Stimulated activated CD8-positive, alpha-beta memory T cell treated with anti-CD3 and anti-CD28 coated beads, Interleukin-4, amount 100 ng/mL, for 48 hours (primary cell): ENCODE results near the gene FFAR3.
A peak's percentile ranks its signal among the peaks of the same experiment; 100 is the strongest.

Source experiments
- DNase-seq: peaks from one replicate; pipeline ENCODE4 v3.0.0-alpha.2; 2020

FFAR3 gene

DNA sequence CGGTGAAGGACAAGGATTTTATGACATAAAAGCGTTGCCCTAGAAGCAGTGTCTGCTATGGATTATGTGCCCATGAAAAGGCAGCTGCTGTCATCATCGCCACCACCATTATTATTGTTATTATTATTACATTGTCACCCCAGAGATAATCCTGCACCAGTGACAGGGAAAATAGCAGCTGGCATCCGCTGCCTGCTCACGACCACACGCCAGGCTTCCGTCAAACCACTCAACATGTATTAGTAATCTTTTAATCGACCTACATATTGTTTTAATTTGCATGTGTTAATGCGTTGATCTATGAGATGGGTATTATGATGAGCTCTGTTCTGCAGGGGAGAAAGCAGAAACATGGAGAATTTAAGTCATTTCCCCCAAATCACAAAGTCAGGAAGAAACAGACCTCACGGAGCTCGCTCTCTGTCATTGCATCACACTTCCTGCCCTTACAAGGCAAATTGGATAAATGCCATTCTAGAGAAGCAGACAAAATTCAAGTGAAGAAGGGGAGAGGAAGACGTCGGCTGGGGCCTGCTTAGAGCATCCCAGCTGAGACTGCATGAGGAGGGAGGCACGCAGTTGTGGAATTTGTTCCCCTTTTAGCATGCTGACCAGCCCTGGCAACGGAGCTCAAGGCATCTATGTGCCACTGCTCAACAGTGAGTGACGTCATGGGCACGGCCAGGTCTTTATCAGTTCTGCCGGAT, at the start of gene FFAR3:
FFAR3 (plus strand) TSS at position 594 of the 707 bp plus-strand sequence. CDS start 431 bp downstream, outside the sequence.
- DNase-seq: no peak

DNA sequence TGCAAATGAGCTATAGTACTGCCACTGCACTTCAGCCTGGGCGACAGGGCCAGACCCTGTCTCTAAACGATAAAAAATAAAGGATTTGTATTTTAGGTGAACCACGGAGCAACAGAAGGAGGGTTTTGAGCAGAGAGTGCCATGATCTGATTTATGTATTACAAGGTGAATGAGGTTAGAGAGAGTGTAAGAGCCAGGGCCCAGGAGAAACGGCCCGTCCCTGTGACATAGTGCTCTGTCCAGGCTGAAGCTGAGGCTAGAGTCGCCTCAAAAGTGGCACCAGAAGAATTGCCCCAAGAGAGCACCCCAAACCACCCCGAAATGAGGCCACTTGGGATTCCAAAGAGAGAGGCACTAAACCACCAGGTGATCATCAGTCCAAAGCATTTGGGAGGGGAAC, 49.4 kb upstream of the FFAR3 start:
- DNase-seq: no peak

GRCh38 chr19:35309481-35310279, 48.6 kb upstream of the FFAR3 start:
- no peak for DNase-seq

- no peak for DNase-seq
These were observed 47.9 kb upstream of the FFAR3 start for GRCh38 chr19:35310331-35310730.

GRCh38 chr19:35310811-35311465, 47.3 kb upstream of the FFAR3 start:
- DNase-seq: no peak

DNA sequence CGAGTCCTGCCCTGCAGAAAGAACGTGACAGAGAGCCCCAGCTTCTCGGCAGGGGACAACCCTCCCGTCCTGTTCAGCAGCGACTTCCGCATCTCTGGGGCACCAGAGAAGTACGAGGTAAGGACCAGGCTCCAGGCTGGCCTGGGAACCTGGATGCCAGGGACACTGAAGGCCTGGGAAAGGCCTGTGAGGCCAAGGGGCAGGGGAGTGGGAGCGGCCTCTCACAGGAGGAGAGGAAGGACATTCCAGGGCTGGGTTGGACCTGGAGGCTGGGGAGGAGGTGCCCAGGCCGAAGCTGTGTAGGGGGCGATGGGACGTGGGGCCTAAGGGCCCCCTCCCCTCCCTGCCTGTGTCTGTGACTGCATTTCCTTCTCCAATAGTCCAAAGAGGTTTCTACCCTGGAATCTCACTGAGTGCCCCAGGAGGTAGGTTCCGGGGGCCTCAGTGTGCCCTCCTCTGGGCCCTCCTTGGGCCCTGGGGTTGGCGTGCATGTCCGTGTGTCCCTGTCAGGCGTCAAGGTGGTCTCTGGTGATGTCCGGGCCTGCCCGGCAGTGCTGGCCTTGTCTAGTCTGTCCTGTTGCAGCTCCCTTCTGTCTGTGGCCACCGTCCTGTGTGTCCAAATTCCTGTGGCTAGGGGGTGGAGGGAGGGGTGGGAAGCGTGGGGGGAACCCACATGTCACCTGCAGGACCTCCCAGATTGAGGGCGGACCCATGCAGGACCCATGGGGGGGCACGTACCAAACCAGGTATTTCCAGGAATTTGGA, 46.2 kb upstream of the FFAR3 start:
- DNase-seq: no peak

GRCh38 chr19:35313587-35313986, 44.7 kb upstream of the FFAR3 start:
- no peak for DNase-seq

DNA sequence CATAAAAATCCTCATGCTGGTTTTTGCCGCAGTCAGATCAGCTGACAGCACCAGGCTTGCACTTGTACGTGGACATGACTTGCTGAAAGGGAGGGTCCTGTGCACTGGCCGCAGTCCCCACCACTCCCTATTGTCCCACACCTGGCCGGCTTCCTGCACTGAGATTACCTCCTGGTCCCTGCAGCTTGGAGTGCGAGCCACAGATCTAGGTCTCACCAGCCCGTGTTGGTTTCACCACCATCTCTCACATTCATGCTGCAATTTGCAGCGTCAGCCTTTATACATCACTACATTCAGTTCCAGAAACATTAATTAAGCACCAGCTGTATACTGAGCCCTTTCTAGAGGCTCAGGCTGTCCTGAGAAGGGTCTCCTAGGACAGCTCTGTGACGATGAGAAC, 44.2 kb upstream of the FFAR3 start:
- no peak for DNase-seq

DNA sequence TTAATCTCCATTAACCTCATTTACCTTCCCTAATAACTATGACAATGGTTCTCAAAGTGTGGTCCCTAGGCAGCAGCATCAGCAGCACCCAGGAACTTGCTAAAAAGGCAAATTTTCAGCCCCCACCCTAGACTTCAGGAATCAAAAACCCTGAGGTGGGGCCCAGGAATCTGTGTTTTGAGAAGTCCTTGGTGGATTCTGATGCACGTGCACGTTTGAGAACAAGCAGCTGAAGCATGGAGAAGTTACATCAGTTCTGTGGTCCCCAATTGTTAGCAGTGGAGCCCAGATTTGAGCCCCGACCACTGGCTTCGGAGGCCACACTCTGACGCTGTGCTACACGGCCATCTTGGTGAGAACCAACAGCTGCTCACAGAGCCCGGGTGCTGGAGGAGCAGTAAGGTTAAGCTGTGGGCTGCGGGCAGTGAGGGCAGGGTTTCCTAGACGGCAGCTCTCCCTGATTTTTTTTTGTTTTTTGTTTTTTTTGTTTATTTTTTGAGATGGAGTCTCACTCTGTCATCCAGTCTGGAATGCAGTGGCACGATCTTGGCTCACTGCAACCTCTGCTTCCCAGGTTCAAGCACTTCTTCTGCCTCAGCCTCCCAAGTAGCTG, 43.3 kb upstream of the FFAR3 start:
- no peak for DNase-seq

DNA sequence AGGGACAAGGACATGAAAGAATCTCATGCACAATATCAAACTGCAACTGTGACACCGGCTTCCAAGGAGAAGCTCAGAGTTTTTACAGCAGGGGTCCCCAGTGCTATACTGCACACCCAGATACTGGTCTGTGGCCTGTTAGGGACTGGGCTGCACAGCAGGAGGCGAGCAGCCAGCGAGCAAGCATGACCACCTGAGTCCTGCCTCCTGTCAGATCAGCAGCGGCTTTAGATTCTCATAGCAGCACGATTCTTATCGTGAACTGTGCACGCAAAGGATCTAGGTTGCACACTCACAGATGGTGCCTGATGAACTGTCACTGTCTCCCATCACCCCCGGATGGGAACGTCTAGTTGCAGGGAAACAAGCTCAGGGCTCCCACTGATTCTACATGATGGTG, 42.4 kb upstream of the FFAR3 start:
- no peak for DNase-seq

- no peak for DNase-seq
These were observed 41.7 kb upstream of the FFAR3 start for GRCh38 chr19:35316560-35316959.

DNA sequence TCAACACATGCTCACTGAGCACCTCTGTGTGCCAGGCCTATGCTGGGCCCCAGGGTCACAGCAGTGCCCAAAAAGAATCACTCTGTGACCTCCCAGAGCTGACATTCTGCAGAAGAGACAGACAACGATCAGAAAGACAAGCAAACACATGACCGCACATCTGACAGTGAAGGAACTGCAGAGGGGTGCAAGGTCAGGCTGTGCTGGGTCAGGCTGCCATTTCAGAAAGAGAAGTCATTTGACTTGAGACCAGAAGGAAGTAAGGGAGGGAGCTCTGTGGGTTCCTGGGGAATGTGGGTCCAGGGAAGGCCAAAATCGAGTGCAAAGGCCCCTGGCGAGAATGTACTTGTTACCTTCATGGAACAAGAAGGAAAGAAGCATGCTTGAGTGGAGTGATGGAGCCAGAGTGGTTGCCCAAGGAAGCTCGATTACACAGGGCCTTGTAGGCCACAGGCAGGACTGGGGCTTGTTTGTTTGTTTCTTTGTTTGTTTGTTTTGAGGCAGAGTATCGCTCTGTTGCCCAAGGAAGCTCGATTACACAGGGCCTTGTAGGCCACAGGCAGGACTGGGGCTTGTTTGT, 40.7 kb upstream of the FFAR3 start:
- no peak for DNase-seq

DNA sequence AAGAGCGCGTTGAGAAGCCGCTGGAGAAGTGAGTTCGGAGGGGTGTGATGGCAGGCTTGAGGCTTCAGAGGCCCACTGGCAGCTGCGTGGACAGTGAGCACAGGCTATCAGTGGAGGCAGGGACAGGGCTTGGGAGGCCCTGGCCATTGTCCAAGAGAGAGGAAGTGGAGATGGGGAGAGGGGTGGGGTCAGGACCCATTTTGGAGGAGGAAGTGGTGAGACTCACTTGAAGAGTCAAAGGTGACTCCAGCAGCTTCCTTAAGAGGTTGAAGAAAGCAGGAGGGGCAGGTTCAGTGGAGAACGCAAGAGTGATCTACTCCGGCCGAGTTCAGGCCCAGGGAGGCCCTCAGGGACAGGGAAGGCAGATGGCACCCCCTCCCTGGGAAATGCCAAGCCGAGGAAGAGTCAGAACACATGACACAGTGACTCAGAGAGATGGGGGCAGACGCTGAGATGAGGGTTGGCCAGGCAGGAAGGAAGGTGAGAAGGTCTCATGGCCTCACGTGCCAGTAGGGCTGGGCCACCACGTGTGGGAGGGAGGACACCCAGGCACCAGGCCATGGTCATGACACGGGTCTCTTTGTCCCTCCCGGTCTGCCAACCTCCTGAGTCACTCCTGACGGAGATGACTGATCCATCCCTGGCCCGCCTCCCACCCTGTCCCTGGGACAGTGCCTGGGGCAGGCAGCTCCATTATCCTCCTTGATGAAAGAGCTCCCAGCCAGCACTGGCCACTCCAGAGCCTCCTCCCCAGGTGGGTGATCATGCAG, 39.4 kb upstream of the FFAR3 start:
- DNase-seq: peak; percentile 43

DNA sequence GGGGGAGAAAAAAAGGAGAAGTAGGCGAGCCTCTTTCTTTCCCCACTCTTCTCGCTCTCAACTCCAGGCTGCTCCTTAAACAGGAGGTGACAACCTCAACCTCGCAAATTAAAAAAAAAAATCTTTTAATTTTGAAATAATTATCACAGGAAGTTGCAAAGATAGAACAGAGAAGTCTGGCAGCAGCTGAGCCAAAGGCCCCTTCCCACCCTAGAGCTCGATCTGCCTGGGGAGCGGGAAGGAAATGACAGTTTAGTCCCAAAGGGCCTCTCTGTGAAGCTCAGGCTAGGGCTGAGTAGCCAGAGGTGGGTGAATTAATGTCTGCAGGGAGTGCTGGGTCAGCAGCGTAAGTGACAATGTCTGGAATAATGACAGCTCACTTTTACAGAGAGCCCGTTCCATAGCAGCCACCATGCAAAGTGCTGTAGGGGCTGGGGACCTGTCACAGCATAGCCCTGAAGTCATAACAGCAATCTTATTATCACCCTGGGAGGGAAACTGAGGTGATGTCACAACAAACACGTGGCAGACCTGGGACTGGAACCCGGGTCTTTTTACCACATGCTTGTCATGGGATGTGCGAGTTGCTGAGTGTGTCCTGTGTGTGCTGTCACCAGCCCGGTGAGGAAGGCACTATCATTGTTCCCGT, 38.1 kb upstream of the FFAR3 start:
- no peak for DNase-seq

- DNase-seq: no peak
These were observed 37.0 kb upstream of the FFAR3 start for GRCh38 chr19:35321291-35321690.

DNA sequence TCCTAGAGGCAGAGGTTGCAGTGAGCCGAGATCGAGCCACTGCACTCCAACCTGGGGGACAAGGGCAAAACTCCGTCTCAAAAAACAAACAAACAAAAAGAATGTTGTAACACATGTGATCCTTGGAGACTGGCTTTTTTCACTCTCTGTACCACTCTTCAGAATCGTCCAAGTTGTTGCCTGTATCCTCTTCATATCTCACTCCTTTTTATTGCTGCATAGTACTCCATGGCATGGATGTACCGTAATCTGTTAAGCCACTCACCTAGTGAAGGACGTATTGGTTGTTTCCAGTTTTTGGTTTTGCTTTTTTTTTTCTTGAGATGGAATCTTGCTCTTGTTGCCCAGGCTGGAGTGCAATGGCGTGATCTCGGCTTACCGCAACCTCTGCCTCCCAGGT, 36.2 kb upstream of the FFAR3 start:
- DNase-seq: no peak

DNA sequence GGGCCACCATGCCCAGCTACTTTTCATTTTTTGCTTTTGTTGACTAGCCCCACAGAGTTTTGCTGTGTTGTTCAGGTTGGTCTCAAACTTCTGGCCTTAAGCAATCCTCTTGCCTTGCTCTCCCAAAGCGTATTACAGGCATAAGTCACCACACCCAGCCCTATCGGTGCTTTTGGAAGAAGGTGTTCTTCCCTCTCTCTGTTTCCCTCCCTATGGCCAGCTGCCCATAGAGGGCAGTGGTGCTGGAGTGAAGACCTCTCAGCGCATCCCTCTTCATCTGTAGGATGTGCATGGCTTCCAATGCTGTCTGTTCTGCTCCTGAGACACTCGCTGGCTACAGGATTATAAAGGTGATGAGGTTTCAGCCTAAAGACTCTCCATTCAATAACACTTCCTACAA, 30.6 kb upstream of the FFAR3 start:
- no peak for DNase-seq

- DNase-seq: peak; percentile 39
These were observed 29.4 kb upstream of the FFAR3 start, which contains the start of gene CD22 for GRCh38 chr19:35328851-35329285. CD22 (plus strand) TSS chr19:35329187; CDS start chr19:35332041, 2,854 bp downstream.

DNA sequence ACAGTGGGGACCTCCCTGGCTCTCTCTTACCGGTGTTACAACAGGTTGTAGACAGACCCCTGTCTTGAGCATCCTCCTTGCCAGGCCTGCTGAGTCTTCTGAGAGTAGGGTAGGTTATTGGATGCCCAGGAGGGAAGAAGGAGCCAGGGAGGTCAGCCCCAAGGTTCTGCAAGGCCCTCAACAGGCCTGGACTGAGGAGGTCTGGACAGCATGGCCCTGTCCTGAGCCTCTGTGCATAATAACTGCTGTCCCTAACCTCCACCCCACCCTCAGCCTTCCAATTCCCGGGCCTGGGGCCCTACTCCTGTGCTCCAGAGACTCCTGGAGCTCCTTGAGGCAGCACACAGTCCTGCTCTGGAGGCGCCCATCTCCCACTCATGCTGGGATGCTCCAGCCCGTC, 28.9 kb upstream of the FFAR3 start:
- DNase-seq: no peak

GRCh38 chr19:35330475-35330874, 27.8 kb upstream of the FFAR3 start:
- DNase-seq: no peak
